GM23338 (cell line): ENCODE measurements around the gene SPA17. TPM values are rescaled to one million over a fixed set of nuclear protein-coding genes. Genes with fewer than 3 reads are reported as not detected.

Source experiments
- ATAC-seq: fragments of 200-7000 bp; cut with Tn5 transposase; 3 replicates; pipeline ENCODE4 v1.9.1; 2020
- DNase-seq: peaks from one replicate; pipeline ENCODE4 v3.0.0-alpha.2; 2015; ENCODE audit warnings: low spot score
- H2AFZ ChIP-seq: fragments of 200-600 bp; sonication (generic); 2 replicates; pipeline ENCODE4 v1.8.0; 2016; ENCODE audit warnings: antibody characterized with exemption, mild to moderate bottlenecking, moderate library complexity
- H3F3A ChIP-seq: fragments of 200-600 bp; sonication (generic); replicated peaks from 2 replicates; pipeline ENCODE4 v1.8.0; 2017; ENCODE audit warnings: antibody characterized with exemption, mixed run types, low read depth
- H3K27ac ChIP-seq: fragments of 200-600 bp; sonication (generic); 2 replicates; pipeline ENCODE4 v1.6.1; 2016; ENCODE audit warnings: low read depth
- H3K27me3 ChIP-seq: fragments of 200-600 bp; sonication (generic); 2 replicates; pipeline ENCODE4 v1.8.0; 2016; ENCODE audit warnings: mild to moderate bottlenecking, mixed run types, moderate library complexity; ENCODE audit not compliant: insufficient read depth
- H3K36me3 ChIP-seq: fragments of 200-600 bp; sonication (generic); 2 replicates; pipeline ENCODE4 v1.8.0; 2016; ENCODE audit warnings: mild to moderate bottlenecking; ENCODE audit not compliant: insufficient read depth
- H3K4me1 ChIP-seq: fragments of 200-600 bp; sonication (generic); 2 replicates; pipeline ENCODE4 v1.8.0; 2016; ENCODE audit warnings: mild to moderate bottlenecking, moderate library complexity; ENCODE audit not compliant: insufficient read depth
- H3K4me2 ChIP-seq: fragments of 200-600 bp; sonication (generic); 2 replicates; pipeline ENCODE4 v1.7.1; 2017; ENCODE audit warnings: mixed run types
- H3K4me3 ChIP-seq: fragments of 200-600 bp; sonication (generic); 2 replicates; pipeline ENCODE4 v1.6.1; 2016; ENCODE audit warnings: mixed run types
- H3K79me2 ChIP-seq: fragments of 200-600 bp; sonication (generic); replicated peaks from 2 replicates; pipeline ENCODE4 v1.8.0; 2017; ENCODE audit warnings: mild to moderate bottlenecking; ENCODE audit not compliant: insufficient read depth
- H3K9me2 ChIP-seq: fragments of 200-600 bp; sonication (generic); 2 replicates; pipeline ENCODE4 v1.8.0; 2017; ENCODE audit not compliant: insufficient read depth
- H4K20me1 ChIP-seq: fragments of 200-600 bp; sonication (generic); replicated peaks from 2 replicates; pipeline ENCODE4 v1.8.0; 2017; ENCODE audit warnings: mild to moderate bottlenecking; ENCODE audit not compliant: insufficient read depth
- H3K27ac Mint-ChIP-seq: 2 replicates; pipeline ENCODE4 v1.8.0; 2020; ENCODE audit warnings: inconsistent platforms, mild to moderate bottlenecking, moderate library complexity, mixed read lengths
- H3K27me3 Mint-ChIP-seq: 3 replicates; pipeline ENCODE4 v1.8.0; 2022; ENCODE audit warnings: low read depth, mild to moderate bottlenecking, moderate library complexity, mixed read lengths, inconsistent platforms; ENCODE audit not compliant: insufficient read depth, poor library complexity
- H3K36me3 Mint-ChIP-seq: 3 replicates; pipeline ENCODE4 v1.8.0; 2021; ENCODE audit warnings: low read depth, mild to moderate bottlenecking, inconsistent platforms, moderate library complexity, mixed read lengths
- H3K4me1 Mint-ChIP-seq: 3 replicates; pipeline ENCODE4 v1.8.0; 2020; ENCODE audit warnings: mild to moderate bottlenecking, inconsistent platforms, mixed read lengths
- H3K4me3 Mint-ChIP-seq: 3 replicates; pipeline ENCODE4 v1.8.0; 2021; ENCODE audit warnings: moderate library complexity, mild to moderate bottlenecking, inconsistent platforms, mixed read lengths
- H3K9me3 Mint-ChIP-seq: 3 replicates; pipeline ENCODE4 v1.8.0; 2020; ENCODE audit warnings: moderate library complexity, mild to moderate bottlenecking, inconsistent platforms, mixed read lengths
- CREB1 ChIP-seq: fragments of 250-450 bp; sonication (Bioruptor Pico); IDR thresholded peaks from 2 replicates; pipeline ENCODE4 v1.5.0; 2020; ENCODE audit warnings: low read depth, mild to moderate bottlenecking, moderate library complexity
- EZH2 ChIP-seq: fragments of 200-600 bp; sonication (generic); IDR thresholded peaks from one replicate; pipeline ENCODE4 v1.8.0; 2017; ENCODE audit warnings: antibody characterized with exemption, mild to moderate bottlenecking, low read depth; ENCODE audit not compliant: unreplicated experiment
- EZH2phosphoT487 ChIP-seq: fragments of 200-600 bp; sonication (generic); IDR thresholded peaks from one replicate; pipeline ENCODE4 v1.8.1; 2018; ENCODE audit warnings: antibody characterized with exemption; ENCODE audit not compliant: unreplicated experiment
- JUNB ChIP-seq: IDR thresholded peaks from one replicate; pipeline ENCODE4 v1.6.1; 2016; ENCODE audit warnings: antibody characterized with exemption; ENCODE audit not compliant: unreplicated experiment
- NANOG ChIP-seq: IDR thresholded peaks from 2 replicates; pipeline ENCODE4 v1.6.1; 2016; ENCODE audit warnings: antibody characterized with exemption, borderline replicate concordance
- POLR2AphosphoS5 ChIP-seq: IDR thresholded peaks from 2 replicates; pipeline ENCODE4 v1.6.1; 2016; ENCODE audit warnings: antibody characterized with exemption, low read depth
- REST ChIP-seq: IDR thresholded peaks from one replicate; pipeline ENCODE4 v1.6.1; 2018; ENCODE audit warnings: antibody characterized with exemption; ENCODE audit not compliant: unreplicated experiment
- STAT1 ChIP-seq: IDR thresholded peaks from one replicate; pipeline ENCODE4 v1.6.1; 2016; ENCODE audit warnings: antibody characterized with exemption; ENCODE audit not compliant: unreplicated experiment
- ZNF114 ChIP-seq: fragments of 250-450 bp; sonication (Bioruptor Pico); IDR thresholded peaks from 2 replicates; pipeline ENCODE4 v1.5.0; 2020; ENCODE audit warnings: mild to moderate bottlenecking, moderate library complexity
- ZNF331 ChIP-seq: fragments of 250-450 bp; sonication (Bioruptor Pico); IDR thresholded peaks from 2 replicates; pipeline ENCODE4 v1.5.0; 2020; ENCODE audit warnings: low read depth, mild to moderate bottlenecking, moderate library complexity
- polyA plus RNA-seq: library from polyadenylated mRNA; unstranded; fragments of >200 nt; fragmentation: Nextera tagmentation; extraction: Ambion mirVana; gene quantifications from 2 replicates; pipeline ENCODE4 v1.2.1, GENCODE V29; 2016
- total RNA-seq: library from RNA; depleted of rRNA; stranded (reverse); fragments of >200 nt; shearing (Covaris generic); gene quantifications from 2 replicates; pipeline ENCODE4 v1.2.3, GENCODE V29; 2014
- TF ChIP-seq, protein P1 (sequence below): IDR thresholded peaks from 2 replicates; pipeline ENCODE4 v1.6.1; 2016; ENCODE audit warnings: antibody characterized with exemption
- TF ChIP-seq, protein P2 (sequence below), 2 experiments: fragments of 200-600 bp in 1 of 2; sonication (generic) in 1 of 2; conservative IDR thresholded peaks; 2 replicates each; pipeline versions ENCODE4 v1.5.1 to v1.6.1; 2016 to 2017; ENCODE audit warnings: antibody characterized with exemption in 2 of 2, low read depth in 2 of 2, mild to moderate bottlenecking in 2 of 2, moderate library complexity in 1 of 2
- TF ChIP-seq, protein P3 (sequence below): fragments of 250-450 bp; sonication (Bioruptor Pico); IDR thresholded peaks from 2 replicates; pipeline ENCODE4 v1.5.0; 2020; ENCODE audit warnings: mild to moderate bottlenecking, moderate library complexity

SPA17 gene
- total and polyA plus RNA-seq, 2 experiments from 2014 or later, result 3.2 to 14.9 TPM

DNA sequence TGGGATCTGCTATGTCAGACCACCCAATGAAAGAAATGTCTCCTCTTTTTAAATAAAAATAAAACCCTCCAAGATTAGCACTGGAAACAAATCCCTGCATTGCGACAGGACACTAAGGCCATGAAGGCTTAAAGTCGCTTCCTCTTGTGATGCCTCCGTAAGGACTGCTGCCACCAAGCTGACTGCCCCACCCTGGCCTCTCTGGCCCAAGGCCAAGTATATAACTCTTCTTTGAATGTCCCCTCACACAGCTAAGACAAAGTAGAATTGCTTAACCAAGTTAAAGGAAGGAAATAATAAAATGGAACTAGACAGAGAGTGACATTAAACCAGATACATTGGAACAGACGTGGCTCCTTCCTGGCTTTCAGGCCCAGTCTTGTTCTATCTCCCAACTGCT is 58.5 kb downstream of the SPA17 start:
- Mint-ChIP-seq H3K27me3 (peaks cover 15% of the 10 kb centered on the region), H3K4me1 (peaks cover 11% of the 10 kb centered on the region), H3K4me3 (no peak overlapping the region), H3K36me3 (no peaks in the 10 kb centered on the region), H3K27ac (no peak overlapping the region), H3K9me3 (no peaks in the 10 kb centered on the region)
- H3K79me2 ChIP-seq, result no peaks in the 10 kb centered on the region
- no peaks in the 10 kb centered on the region for H3F3A ChIP-seq
- no peak overlapping the region for H3K4me2 ChIP-seq
- H3K27ac ChIP-seq, result no peak overlapping the region
- no peaks in the 10 kb centered on the region for H3K9me2 ChIP-seq
- ATAC-seq, result no peak
- H4K20me1 ChIP-seq, result no peaks in the 10 kb centered on the region
- DNase-seq, result no peak
- TF ChIP-seq, protein P1, sequence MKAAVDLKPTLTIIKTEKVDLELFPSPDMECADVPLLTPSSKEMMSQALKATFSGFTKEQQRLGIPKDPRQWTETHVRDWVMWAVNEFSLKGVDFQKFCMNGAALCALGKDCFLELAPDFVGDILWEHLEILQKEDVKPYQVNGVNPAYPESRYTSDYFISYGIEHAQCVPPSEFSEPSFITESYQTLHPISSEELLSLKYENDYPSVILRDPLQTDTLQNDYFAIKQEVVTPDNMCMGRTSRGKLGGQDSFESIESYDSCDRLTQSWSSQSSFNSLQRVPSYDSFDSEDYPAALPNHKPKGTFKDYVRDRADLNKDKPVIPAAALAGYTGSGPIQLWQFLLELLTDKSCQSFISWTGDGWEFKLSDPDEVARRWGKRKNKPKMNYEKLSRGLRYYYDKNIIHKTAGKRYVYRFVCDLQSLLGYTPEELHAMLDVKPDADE, result no peak
- TF ChIP-seq NANOG, result no peak
- TF ChIP-seq, protein P2, sequence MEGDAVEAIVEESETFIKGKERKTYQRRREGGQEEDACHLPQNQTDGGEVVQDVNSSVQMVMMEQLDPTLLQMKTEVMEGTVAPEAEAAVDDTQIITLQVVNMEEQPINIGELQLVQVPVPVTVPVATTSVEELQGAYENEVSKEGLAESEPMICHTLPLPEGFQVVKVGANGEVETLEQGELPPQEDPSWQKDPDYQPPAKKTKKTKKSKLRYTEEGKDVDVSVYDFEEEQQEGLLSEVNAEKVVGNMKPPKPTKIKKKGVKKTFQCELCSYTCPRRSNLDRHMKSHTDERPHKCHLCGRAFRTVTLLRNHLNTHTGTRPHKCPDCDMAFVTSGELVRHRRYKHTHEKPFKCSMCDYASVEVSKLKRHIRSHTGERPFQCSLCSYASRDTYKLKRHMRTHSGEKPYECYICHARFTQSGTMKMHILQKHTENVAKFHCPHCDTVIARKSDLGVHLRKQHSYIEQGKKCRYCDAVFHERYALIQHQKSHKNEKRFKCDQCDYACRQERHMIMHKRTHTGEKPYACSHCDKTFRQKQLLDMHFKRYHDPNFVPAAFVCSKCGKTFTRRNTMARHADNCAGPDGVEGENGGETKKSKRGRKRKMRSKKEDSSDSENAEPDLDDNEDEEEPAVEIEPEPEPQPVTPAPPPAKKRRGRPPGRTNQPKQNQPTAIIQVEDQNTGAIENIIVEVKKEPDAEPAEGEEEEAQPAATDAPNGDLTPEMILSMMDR (conservative IDR thresholded peaks at IDR 0.05; ENCODE audit: low read depth in 2 of 2), result no peak
- TF ChIP-seq EZH2phosphoT487, result no peak
- TF ChIP-seq ZNF331 (CRISPR knock-in tag), result no peak
- no peak for TF ChIP-seq EZH2
- TF ChIP-seq JUNB, result no peak
- TF ChIP-seq STAT1, result no peak
- TF ChIP-seq, protein P3, sequence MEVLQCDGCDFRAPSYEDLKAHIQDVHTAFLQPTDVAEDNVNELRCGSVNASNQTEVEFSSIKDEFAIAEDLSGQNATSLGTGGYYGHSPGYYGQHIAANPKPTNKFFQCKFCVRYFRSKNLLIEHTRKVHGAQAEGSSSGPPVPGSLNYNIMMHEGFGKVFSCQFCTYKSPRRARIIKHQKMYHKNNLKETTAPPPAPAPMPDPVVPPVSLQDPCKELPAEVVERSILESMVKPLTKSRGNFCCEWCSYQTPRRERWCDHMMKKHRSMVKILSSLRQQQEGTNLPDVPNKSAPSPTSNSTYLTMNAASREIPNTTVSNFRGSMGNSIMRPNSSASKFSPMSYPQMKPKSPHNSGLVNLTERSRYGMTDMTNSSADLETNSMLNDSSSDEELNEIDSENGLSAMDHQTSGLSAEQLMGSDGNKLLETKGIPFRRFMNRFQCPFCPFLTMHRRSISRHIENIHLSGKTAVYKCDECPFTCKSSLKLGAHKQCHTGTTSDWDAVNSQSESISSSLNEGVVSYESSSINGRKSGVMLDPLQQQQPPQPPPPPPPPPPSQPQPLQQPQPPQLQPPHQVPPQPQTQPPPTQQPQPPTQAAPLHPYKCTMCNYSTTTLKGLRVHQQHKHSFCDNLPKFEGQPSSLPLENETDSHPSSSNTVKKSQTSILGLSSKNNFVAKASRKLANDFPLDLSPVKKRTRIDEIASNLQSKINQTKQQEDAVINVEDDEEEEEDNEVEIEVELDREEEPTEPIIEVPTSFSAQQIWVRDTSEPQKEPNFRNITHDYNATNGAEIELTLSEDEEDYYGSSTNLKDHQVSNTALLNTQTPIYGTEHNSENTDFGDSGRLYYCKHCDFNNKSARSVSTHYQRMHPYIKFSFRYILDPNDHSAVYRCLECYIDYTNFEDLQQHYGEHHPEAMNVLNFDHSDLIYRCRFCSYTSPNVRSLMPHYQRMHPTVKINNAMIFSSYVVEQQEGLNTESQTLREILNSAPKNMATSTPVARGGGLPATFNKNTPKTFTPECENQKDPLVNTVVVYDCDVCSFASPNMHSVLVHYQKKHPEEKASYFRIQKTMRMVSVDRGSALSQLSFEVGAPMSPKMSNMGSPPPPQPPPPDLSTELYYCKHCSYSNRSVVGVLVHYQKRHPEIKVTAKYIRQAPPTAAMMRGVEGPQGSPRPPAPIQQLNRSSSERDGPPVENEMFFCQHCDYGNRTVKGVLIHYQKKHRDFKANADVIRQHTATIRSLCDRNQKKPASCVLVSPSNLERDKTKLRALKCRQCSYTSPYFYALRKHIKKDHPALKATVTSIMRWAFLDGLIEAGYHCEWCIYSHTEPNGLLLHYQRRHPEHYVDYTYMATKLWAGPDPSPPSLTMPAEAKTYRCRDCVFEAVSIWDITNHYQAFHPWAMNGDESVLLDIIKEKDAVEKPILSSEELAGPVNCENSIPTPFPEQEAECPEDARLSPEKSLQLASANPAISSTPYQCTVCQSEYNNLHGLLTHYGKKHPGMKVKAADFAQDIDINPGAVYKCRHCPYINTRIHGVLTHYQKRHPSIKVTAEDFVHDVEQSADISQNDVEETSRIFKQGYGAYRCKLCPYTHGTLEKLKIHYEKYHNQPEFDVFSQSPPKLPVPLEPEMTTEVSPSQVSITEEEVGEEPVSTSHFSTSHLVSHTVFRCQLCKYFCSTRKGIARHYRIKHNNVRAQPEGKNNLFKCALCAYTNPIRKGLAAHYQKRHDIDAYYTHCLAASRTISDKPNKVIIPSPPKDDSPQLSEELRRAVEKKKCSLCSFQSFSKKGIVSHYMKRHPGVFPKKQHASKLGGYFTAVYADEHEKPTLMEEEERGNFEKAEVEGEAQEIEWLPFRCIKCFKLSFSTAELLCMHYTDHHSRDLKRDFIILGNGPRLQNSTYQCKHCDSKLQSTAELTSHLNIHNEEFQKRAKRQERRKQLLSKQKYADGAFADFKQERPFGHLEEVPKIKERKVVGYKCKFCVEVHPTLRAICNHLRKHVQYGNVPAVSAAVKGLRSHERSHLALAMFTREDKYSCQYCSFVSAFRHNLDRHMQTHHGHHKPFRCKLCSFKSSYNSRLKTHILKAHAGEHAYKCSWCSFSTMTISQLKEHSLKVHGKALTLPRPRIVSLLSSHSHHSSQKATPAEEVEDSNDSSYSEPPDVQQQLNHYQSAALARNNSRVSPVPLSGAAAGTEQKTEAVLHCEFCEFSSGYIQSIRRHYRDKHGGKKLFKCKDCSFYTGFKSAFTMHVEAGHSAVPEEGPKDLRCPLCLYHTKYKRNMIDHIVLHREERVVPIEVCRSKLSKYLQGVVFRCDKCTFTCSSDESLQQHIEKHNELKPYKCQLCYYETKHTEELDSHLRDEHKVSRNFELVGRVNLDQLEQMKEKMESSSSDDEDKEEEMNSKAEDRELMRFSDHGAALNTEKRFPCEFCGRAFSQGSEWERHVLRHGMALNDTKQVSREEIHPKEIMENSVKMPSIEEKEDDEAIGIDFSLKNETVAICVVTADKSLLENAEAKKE (CRISPR knock-in tag), result no peak
- no peak for TF ChIP-seq POLR2AphosphoS5
- no peak for TF ChIP-seq ZNF114 (CRISPR knock-in tag)
- no peak for TF ChIP-seq CREB1 (CRISPR knock-in tag)
- no peak for TF ChIP-seq REST
- H2AFZ ChIP-seq, result no peak overlapping the region
- no peak overlapping the region for H3K4me3 ChIP-seq
- H3K36me3 ChIP-seq, result no peaks in the 10 kb centered on the region
- peaks cover 40% of the 10 kb centered on the region for H3K27me3 ChIP-seq
- H3K4me1 ChIP-seq, result peaks cover 5% of the 10 kb centered on the region
